EH (cell line): Measurements from ENCODE around the gene ALDH3A2.
"Not testable (repeated sequence)": the region's sequence is repeated elsewhere in the genome, so short reads cannot be mapped to it uniquely, and the experiment has no call there.

Source experiments
- DNase-seq: peaks from one replicate; pipeline ENCODE4 v3.0.0-alpha.2; 2015; ENCODE audit warnings: low read depth

The ALDH3A2 gene

DNA sequence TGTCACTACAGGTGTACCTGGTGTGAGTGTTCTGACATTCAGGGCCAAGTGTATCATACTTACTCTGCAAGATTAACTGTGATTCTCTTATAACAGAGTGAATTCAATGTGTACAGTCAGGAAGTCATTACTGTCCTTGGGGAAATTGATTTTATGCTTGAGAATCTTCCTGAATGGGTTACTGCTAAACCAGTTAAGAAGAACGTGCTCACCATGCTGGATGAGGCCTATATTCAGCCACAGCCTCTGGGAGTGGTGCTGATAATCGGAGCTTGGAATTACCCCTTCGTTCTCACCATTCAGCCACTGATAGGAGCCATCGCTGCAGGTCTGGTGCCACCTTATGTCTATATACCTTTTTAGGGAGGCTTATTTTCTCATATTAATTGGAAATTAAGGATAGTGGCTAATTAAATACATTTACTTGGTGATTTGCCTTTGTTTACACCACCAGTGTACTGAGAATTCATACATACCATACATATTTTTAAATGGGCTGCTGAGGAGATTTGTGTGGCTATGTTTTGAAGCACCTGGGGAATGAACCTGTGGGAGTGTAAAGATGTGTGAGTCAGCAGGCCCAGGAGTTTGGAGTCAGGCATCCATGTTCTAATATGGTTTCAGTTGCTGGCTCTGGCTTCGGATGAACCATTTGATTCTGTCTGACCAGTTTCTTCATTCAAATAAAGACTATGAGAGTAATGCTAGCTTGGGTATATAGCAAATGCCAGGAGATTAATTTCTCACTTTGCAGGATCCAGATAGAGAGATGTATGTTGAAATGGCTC lies 3.1 kb downstream of the ALDH3A2 start:
- DNase-seq = no peak

DNA sequence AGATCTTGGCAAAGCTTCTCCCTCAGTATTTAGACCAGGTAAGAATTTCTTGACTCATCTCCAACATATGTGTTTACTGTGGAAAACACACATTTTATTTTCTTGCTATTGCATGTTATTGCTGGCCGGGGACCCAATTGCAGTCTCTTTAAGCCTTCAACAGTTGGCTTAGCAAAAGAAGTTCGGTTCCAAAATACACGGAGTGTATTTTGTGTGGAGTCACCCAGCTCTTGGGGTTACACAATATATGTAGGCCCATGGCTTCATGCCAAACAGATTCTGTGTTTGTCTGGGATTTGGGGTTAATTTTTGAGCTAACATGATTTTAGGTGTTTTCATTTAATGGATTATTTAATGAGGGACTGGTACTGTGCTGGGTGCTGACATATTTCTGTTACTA lies 4.0 kb downstream of the ALDH3A2 start:
- DNase-seq = no peak

DNA sequence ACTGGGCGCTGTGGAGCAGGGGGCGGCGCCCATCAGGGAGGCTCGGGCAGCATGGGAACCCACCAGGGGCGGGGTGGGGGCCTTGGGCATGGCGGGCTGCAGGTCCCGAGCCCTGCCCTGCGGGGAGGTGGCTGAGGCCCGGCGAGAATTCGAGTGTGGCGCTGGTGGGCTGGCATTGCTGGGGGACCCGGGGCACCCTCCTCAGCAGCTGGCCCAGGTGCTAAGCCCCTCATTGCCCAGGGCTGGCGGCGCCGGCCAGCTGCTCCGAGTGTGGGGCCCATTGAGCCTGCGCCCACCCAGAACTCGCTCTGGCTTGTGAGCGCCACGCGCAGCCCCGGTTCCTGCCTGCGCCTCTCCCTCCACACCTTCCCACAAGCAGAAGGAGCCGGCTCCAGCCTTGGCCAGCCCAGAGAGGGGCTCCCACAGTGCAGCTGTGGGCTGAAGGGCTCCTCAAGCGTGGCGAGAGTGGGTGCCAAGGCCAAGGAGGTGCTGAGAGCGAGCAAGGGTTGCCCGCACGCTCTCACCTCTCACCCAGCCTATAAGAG lies 5.9 kb downstream of the ALDH3A2 start:
- no peak for DNase-seq

DNA sequence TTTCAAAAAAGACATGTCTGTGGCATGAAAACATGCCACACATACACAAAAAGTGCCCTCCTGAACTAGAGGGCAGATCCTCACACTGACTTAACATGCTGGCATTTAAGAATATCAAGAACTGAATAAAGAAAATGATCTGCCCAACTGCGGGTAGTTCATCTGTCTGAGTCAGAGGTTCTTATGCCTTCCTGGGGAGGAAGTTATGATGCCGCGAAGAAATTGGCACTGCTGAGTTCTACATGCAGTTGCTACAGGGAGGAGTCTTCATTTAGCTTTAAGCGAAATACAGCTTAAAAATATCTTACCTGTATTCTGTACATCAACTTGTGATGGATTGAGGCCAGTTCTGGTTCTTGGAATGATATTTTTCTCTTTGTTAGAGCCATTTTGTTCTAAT lies 6.3 kb downstream of the ALDH3A2 start:
- no peak for DNase-seq

DNA sequence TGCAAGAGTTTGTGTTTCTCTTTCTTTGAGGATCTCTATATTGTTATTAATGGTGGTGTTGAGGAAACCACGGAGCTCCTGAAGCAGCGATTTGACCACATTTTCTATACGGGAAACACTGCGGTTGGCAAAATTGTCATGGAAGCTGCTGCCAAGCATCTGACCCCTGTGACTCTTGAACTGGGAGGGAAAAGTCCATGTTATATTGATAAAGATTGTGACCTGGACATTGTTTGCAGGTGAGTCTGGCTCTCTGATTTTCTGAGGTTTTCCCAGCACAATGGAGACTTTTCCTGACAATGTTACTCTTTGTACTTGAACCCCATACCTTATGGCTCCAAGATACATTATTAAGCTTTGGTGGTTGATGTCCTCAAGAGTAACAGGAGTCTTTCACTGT lies 7.8 kb downstream of the ALDH3A2 start:
- DNase-seq = no peak

DNA sequence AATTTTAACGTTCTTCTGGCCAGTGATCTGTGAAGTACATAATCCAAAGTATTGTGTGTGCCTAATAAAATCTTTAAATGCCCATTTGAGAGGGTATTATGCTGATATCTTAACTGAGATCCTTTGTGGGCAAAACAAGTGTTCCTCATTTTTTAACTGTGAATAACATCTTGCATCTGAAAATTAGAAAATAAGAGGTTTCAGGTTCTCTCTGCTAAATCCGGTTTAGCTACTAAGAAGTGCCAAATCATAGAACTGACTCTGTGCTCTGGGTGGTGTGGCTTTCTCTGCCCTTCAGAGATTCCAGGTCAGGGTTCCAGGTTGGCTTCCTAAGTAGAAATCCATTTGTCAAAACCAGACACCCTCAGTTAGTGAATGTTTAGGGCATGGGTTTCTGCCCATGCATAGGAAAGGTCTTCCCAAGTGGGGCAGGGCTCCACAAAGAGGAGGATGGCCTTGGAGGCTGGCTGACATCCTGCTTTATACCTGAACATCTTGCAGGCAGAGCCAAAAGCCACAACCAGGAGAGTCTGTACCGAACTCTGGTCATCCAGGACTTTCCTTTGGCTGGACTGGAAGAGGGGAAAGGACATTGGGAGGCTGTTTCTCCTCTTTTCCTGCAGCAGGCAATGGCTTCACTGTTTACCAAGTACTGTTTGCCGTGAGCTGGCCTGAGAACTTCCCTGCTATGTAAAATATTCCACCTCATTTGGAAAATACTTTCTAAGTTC lies 8.5 kb downstream of the ALDH3A2 start:
- DNase-seq = no peak

DNA sequence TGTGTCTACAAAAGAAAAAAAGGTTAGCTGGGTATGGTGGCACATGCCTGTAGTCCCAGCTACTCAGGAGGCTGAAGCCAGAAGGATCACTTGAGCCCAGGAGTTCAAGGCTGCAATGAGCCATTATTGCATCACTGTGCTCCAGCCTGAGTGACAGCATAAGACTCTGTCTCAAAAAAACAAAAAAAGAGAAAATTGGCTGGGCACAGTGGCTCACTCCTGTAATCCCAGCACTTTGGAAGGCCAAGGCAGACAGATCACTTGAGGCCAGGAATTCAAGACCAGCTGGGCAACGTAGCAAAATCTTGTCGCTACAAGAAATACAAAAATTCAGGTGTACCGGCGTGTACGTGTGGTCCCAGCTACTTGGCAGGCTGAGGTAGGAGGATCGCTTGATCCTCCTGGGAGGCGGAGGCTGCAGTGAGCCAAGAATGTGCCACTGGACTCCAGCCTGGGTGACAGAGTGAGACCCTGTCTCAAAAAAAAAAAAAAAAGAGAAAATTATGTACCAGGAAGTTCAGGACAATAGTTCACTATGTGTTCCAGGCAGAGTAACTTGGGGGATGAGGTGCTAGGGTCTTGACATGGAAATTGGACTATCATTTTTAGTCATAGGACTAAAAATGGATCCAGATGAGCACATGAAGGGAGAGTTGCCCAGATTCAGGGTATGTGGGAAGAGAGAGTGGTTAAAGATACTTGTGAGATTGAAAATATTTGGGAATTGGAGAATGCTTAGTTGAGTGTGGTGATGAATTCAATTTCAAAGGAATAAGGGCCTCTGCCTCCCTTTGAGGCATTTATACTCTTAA lies 11.0 kb downstream of the ALDH3A2 start:
- DNase-seq = no peak

DNA sequence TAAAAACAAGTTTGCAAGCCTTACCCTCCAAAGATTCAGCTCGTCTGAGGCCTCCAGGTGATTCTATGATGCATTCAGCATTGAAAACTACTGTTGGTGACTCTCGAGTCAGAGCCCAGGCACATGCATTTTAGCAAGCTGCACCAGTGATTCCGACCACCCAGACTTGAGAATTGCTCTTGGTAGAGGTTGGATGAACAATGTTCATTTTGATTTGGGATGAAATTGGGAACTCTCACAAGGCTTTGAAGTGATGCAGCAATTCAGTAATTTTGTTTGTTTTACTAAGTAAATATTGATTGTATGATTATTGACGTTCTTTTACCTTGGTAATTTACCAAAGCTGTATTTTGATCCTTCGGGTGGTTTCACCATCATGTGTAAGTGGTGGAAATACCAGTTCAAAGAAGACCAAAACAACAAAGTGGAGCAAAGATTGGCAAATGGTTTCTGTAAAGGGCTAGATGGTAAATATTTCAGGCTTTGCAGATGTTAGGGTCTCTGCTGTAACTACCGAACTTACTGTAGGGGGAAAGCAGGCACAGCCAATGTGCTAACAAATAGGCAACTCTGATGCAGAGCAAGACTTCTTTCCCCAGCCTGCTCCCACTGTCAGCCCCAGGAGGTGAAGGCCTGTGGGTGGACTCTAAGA lies 11.8 kb downstream of the ALDH3A2 start:
- no peak for DNase-seq

DNA sequence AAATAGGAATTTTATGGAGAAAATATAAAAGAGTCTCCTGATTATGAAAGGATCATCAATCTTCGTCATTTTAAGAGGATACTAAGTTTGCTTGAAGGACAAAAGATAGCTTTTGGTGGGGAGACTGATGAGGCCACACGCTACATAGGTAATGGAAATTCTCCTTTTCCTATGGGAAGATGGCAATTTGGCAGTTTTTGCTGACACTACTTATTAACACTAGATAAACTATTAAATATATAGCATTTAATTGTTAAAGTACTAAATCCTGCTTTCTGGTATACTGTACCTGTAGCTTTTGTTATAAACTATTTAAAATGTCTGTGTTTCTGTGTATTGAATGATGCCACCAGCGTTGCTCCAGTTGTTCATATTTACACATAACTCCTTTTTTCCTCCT lies 12.6 kb downstream of the ALDH3A2 start:
- DNase-seq = no peak

DNA sequence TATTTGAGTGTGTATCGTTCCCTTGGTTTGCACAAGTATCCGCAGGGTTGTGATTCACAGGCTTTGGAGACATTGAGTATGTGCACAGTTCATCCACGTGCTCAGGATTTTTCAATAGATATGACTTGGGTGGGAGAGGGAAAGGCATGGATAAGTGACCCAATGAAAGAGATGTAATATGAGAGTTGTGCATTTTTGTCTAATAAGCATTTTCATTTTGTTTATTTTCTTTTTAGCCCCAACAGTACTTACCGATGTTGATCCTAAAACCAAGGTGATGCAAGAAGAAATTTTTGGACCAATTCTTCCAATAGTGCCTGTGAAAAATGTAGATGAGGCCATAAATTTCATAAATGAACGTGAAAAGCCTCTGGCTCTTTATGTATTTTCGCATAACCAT lies 14.5 kb downstream of the ALDH3A2 start:
- no peak for DNase-seq

DNA sequence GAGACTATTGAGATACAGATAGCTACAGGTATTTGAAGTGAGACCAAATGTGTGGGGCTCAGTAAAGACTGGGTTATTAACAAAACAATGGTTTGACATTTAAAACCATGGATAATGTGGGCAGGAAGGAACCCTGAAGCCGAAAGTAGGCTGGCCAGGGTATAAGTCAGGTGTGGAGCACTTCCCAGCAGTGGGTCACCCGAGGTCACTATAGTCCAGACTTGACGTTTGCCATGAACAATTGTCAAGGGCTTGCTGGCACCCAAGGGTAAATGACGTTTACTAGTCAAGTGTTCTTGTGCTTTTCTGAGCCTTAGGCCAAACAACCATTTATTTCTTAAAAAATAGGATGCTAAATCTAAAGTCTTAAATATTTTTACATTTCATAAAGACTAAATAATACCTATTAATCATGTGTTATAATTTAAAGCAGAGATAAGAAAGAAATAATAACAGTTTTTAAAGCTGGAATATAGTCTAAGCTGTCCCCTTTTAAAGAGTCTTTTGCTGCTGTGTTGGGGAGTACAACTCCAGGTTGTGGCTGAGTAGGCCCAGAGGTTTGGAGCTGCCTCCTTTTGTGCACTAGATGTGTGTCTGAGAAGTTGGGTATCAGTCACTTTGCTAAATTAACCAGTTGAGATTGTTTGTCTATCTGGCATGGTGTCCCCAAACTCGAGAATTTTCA lies 15.7 kb downstream of the ALDH3A2 start:
- DNase-seq = no peak

DNA sequence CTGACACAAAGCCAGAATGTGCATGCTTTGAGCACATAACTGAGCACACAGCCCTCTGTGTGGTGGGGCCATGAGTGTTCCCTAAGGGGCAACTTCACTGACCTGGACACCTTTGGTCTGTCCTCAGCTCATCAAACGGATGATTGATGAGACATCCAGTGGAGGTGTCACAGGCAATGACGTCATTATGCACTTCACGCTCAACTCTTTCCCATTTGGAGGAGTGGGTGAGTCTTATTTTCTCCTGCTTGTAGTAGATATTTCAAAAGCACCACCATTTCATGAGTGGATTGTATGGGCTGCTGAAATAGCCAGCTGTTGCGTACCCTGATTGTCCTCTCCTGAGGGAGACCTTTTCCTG lies 16.2 kb downstream of the ALDH3A2 start:
- DNase-seq = no peak

DNA sequence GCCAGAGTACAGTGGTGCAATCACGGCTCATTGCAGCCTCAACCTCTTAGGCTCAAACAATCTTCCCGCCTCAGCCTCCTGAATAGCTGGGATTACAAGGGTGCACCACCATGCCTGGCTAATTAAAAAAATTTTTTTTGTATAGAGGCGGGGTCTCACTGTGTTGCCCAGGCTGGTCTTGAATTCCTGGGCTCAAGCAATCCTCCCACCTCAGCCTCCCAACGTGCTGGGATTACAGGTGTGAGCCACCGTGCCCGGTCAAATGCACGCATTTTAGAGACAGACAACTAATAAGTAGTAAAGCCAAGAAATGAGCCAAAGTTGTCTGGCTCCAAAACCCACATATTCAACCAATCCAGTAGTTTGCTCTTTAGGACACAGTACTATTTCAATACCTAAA lies 21.1 kb downstream of the ALDH3A2 start:
- DNase-seq = not testable (repeated sequence)

DNA sequence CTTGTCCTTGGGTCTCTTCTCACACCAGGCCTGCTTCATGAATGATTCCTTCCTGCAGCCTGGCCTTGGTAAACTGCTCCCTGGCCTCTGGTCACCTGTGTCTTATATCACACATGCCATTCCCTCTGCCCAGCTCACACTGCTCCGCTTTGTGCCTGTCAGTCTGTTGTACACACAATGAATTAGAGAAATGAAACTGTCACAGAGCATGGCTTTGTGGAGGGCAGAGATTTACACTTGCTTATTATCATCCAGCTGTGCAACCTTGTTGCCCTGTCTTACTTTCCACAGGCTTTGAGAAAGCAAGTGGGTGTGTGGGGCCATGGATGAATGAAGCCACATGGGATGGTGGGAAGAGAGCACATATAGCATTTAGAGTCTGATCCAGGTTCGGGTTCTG lies 22.4 kb downstream of the ALDH3A2 start:
- DNase-seq = no peak

DNA sequence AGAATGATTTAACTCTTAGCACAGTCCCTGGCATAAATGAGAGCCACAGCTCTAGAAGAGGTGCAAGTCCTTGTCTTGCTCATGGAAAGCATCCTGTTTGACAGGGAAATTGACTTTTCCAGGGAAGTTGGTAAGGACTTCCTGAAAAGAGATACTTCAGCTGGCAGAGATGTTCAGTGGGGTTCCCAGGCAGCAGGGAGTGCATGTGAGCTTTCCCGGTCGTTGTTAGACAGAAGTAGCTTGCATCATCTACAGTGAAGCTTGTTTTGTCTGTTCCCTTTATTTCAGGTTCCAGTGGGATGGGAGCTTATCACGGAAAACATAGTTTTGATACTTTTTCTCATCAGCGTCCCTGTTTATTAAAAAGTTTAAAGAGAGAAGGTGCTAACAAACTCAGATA lies 22.9 kb downstream of the ALDH3A2 start:
- no peak for DNase-seq

DNA sequence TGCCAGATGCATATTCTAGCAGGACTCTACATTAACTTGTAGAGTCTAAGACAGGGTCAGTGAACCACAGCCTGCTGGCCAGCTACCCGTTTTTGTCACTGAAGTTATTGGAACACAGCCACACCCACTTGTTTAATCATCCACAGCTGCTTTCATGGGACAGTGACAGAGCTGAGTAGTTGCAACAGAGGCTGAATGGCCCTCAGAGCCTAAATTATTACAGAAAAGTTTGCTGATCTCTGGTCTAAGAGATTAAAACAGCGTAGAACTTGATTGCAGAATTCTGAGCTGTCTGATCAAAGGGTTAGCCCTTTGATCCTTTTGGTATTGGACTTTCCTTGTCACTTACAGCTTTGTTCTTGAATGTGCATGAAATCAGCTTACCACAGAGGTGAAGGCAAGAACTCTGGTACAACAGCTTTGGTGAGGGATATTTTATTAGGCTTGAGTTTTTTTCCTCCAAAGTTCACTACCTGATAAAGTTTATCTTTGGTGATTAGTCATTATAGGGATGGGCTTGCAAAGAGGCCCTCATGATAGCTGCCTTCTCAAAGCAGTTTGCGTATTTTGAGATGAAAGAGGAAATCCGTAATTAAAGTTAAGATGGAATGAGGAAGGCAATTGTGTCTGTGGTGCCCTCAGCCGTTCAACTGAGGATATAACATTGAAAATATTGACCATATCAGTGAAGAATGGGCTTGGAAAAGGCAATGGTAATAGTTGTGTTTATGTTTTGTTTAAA lies 23.6 kb downstream of the ALDH3A2 start:
- peak; percentile 37 for DNase-seq

DNA sequence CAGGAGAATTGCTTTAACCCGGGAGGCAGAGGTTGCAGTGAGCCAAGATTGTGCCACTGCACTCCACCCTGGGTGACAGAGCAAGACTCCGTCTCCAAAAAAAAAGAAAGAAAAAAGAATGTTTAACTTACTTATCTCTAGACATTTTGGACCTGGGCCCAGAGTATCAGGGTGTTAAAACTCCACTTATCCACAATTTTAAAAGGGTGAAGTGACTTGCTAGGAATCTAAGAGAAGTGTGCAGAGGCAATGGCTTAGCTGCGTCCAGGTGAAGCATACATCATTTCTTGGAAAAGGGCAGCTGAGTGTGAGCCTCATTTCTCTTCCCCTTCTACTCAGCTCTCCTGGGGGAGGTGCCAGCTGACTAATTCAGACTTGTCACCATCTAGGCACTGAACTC lies 25.1 kb downstream of the ALDH3A2 start:
- no peak for DNase-seq

DNA sequence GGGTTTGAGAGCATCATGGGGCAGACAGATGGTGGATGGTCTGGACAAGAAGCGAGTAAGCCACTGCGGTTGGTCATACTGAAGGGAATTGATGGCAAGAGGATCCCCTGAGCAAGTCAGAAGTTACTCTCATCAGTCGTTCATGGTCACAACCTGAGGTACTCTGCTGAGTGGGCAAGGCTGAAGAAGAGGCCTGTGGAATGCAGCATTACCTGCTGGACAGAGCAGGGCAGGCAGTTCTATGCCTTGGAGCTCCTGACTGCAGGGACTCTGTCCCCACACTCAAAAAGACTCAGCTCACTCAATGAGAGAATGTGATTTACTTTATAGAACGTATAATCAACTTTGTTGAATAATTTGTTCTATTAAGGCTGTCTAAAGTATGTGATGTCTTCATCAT lies 28.3 kb downstream of the ALDH3A2 start:
- DNase-seq = no peak

DNA sequence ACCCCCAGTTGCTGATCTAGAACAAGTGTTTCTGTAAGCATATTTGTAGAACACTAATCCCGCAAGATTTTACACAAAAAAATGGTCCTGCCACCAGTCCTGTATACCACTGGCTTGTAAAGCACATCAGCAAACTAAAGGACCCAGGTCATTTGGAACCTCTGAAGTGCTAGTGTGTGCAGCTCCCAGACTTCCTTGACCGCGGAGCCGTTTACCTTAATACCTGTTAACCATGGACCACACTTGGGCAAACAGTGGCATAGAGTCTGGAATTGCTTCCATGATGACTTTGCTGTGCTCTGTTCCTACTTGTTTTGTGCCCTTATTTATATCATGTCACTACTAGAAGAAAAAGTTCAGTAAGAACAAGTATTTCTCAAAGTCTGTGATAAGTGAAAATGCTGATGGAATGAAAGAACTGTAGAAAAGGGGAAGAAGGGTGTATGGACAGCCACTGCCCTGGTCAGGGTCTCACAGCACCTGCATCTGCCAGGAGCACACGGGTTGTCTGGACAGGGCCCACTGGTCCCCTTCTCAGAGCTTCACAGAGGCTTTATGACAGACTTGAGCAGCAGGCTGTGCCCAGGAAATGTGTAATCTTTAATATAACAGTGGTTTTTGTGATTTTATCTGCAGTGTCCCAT lies 29.3 kb downstream of the ALDH3A2 start:
- no peak for DNase-seq
